Endothelial cell of umbilical vein (primary cell): ENCODE measurements around the gene SIGLEC6. TPM values are rescaled to one million over a fixed set of nuclear protein-coding genes. Genes with fewer than 3 reads are reported as not detected.

ENCODE experiments used
- BruUV-seq: library from RNA; stranded (reverse); fragments of 400-500 nt; replicated peaks from 2 replicates; lab custom pipeline; 2021; lab: Mats Ljungman, UMichigan
- CTCF ChIA-PET: fragments of 300-600, 350-600 bp; sonication (Branson Sonifier 250); formaldehyde crosslinking; loops from one replicate; lab custom pipeline; 2021; ENCODE audit warnings: antibody characterized with exemption, inconsistent platforms; lab: Charles Lee
- POLR2A ChIA-PET: fragments of 300-600, 350-600 bp; sonication (Branson Sonifier 250); formaldehyde crosslinking; loops from one replicate; lab custom pipeline; 2021; ENCODE audit warnings: antibody characterized with exemption, inconsistent platforms; lab: Charles Lee
- DNase-seq: peaks from one replicate; pipeline ENCODE4 v3.0.0-alpha.2; 2011; ENCODE audit warnings: low read depth, low spot score
- FAIRE-seq: peaks from 2 replicates; lab custom pipeline; 2011; peaks lifted over from hg19 to GRCh38; lab: Jason Lieb, UNC
- H2AFZ ChIP-seq: 2 replicates; pipeline ENCODE4 v1.6.0; 2012; ENCODE audit warnings: low read depth, low read length, control low read depth, inconsistent platforms
- H3K27ac ChIP-seq: 2 replicates; pipeline ENCODE4 v1.5.1; 2011; ENCODE audit warnings: low read depth, mild to moderate bottlenecking, control low read depth, low read length, moderate library complexity; ENCODE audit not compliant: insufficient read depth
- H3K27me3 ChIP-seq, 2 experiments: 2 replicates each; pipeline versions ENCODE4 v1.6.0 to v1.6.1; 2011; ENCODE audit warnings: low read length in 2 of 2, mixed read lengths in 1 of 2; ENCODE audit not compliant: control insufficient read depth in 2 of 2, insufficient read depth in 2 of 2
- H3K36me3 ChIP-seq, 2 experiments: 2 replicates in 1 of 2; 3 replicates in 1 of 2; pipeline ENCODE4 v1.5.1; 2011; ENCODE audit warnings: low read length in 2 of 2, mild to moderate bottlenecking in 1 of 2, moderate library complexity in 1 of 2; ENCODE audit not compliant: control insufficient read depth in 2 of 2, insufficient read depth in 2 of 2; ENCODE audit errors: extremely low read depth in 1 of 2
- H3K4me1 ChIP-seq: 3 replicates; pipeline ENCODE4 v1.5.1; 2011; ENCODE audit warnings: mild to moderate bottlenecking, low read length; ENCODE audit not compliant: control insufficient read depth, insufficient read depth; ENCODE audit errors: extremely low read depth
- H3K4me2 ChIP-seq: 2 replicates; pipeline ENCODE4 v1.6.1; 2011; ENCODE audit warnings: low read length, control low read depth, mixed read lengths; ENCODE audit not compliant: insufficient read depth
- H3K4me3 ChIP-seq, 3 experiments: fragments of 200-600 bp in 1 of 3; sonication (generic), shearing (Covaris generic) in 1 of 3; replicated peaks in 1 of 3; 2 replicates each; pipeline ENCODE4 v1.5.1; 2011 to 2016; ENCODE audit warnings: control low read depth in 3 of 3, low read length in 3 of 3, mild to moderate bottlenecking in 2 of 3, inconsistent platforms in 1 of 3, low read depth in 1 of 3, moderate library complexity in 1 of 3; ENCODE audit not compliant: insufficient read depth in 1 of 3
- H3K79me2 ChIP-seq: 2 replicates; pipeline ENCODE4 v1.6.0; 2012; ENCODE audit warnings: low read length, inconsistent platforms; ENCODE audit not compliant: control insufficient read depth, insufficient read depth
- H3K9ac ChIP-seq: replicated peaks from 2 replicates; pipeline ENCODE3; 2011; ENCODE audit warnings: low read length, control low read depth; ENCODE audit not compliant: insufficient read depth; ENCODE audit errors: extremely low read depth
- H3K9me1 ChIP-seq: replicated peaks from 3 replicates; pipeline ENCODE4 v1.6.0; 2011; ENCODE audit warnings: mild to moderate bottlenecking, low read length; ENCODE audit not compliant: control insufficient read depth, insufficient read depth; ENCODE audit errors: extremely low read depth
- H3K9me3 ChIP-seq: replicated peaks from 2 replicates; pipeline ENCODE4 v1.5.1; 2012; ENCODE audit warnings: low read length, inconsistent platforms; ENCODE audit not compliant: control insufficient read depth, insufficient read depth
- H4K20me1 ChIP-seq: replicated peaks from 2 replicates; pipeline ENCODE3; 2011; ENCODE audit warnings: mild to moderate bottlenecking, low read length; ENCODE audit not compliant: control insufficient read depth, insufficient read depth; ENCODE audit errors: extremely low read depth
- EZH2 ChIP-seq: IDR thresholded peaks from 2 replicates; pipeline ENCODE4 v1.6.1; 2012; ENCODE audit warnings: borderline replicate concordance, low read depth, mild to moderate bottlenecking, moderate library complexity, low read length, inconsistent platforms; ENCODE audit not compliant: severe bottlenecking
- FOS ChIP-seq: IDR thresholded peaks from 2 replicates; pipeline ENCODE4 v1.6.1; 2011; ENCODE audit warnings: mild to moderate bottlenecking, low read length, moderate library complexity, borderline replicate concordance; ENCODE audit not compliant: insufficient read depth
- GATA2 ChIP-seq: IDR thresholded peaks from 2 replicates; pipeline ENCODE4 v1.7.0; 2011; ENCODE audit warnings: low read depth, mild to moderate bottlenecking, moderate library complexity, mixed read lengths, low read length; ENCODE audit not compliant: insufficient read length, insufficient read depth
- JUN ChIP-seq: IDR thresholded peaks from 2 replicates; pipeline ENCODE4 v1.6.1; 2011; ENCODE audit warnings: borderline replicate concordance, low read depth; ENCODE audit not compliant: insufficient read length, insufficient read depth
- MYC ChIP-seq: IDR thresholded peaks from one replicate; pipeline ENCODE4 v1.6.1; 2011; ENCODE audit warnings: mild to moderate bottlenecking, low read depth, low read length
- POLR2A ChIP-seq: IDR thresholded peaks from 2 replicates; pipeline ENCODE4 v1.6.1; 2012; ENCODE audit warnings: low read depth, mild to moderate bottlenecking, control low read depth, low read length
- POLR2AphosphoS5 ChIP-seq: IDR thresholded peaks from 2 replicates; pipeline ENCODE4 v1.6.1; 2012; ENCODE audit warnings: low read depth, mild to moderate bottlenecking, control low read depth, low read length, moderate library complexity; ENCODE audit not compliant: insufficient read depth
- dilution Hi-C: fragments of 300-500 bp; cut with MboI; formaldehyde crosslinking; loops from one replicate; pipeline ENCODE4 v1.15.0; 2019; ENCODE audit warnings: low sequenced_read_pairs; ENCODE audit not compliant: extremely low pct_ligation_motif_present
- intact Hi-C: fragments of 100-400 bp; cut with micrococcal nuclease; formaldehyde crosslinking; loops from one replicate; pipeline ENCODE4 v1.10.0; 2022
- polyA plus RNA-seq, 4 experiments: library from polyadenylated mRNA; depleted of rRNA in 3 of 4; stranded (reverse) in 3 of 4; unstranded in 1 of 4; fragments of >200 nt; gene quantifications; 2 replicates each; pipeline versions ENCODE4 v1.2.1 to v1.2.3, GENCODE V29; 2011 to 2012; ENCODE audit warnings: missing spikeins in 1 of 4
- total RNA-seq: library from RNA; stranded (reverse); gene quantifications from 2 replicates; pipeline ENCODE4 v1.2.3, GENCODE V29; 2021
- TF ChIP-seq, protein P1 (sequence below), 2 donors: IDR thresholded peaks; 1 replicate in 1 of 2; 2 replicates in 1 of 2; pipeline ENCODE4 v1.5.1; 2011; ENCODE audit warnings: low read length in 2 of 2, mild to moderate bottlenecking in 2 of 2, moderate library complexity in 2 of 2, control low read depth in 1 of 2, inconsistent platforms in 1 of 2, low read depth in 1 of 2; ENCODE audit not compliant: insufficient read depth in 1 of 2; ENCODE audit errors: extremely low read depth in 1 of 2
- TF ChIP-seq, protein P2 (sequence below): IDR thresholded peaks from 2 replicates; pipeline ENCODE4 v1.6.1; 2011; ENCODE audit not compliant: insufficient read depth, insufficient read length

Gene SIGLEC6
- total and polyA plus RNA-seq, 2 donors (not counting 3 experiments of a cell fraction or from before 2014, with no cell fraction given): not detected

GRCh38 chr19:51539821-51540366, 8.4 kb upstream of the SIGLEC6 start:
- no peak overlapping the region for H3K27ac ChIP-seq
- no peak overlapping the region for H3K4me2 ChIP-seq
- no peaks in the 10 kb centered on the region for H3K79me2 ChIP-seq
- no peaks in the 10 kb centered on the region for H3K4me1 ChIP-seq
- H3K9me1 ChIP-seq: no peaks in the 10 kb centered on the region
- no peaks in the 10 kb centered on the region for H4K20me1 ChIP-seq
- DNase-seq (no peak), FAIRE-seq (peak; percentile 37)
- dilution Hi-C loops: no loop called here
- H3K9ac ChIP-seq: no peak overlapping the region
- intact Hi-C loops: no loop called here
- no peak overlapping the region for H3K4me3 ChIP-seq
- no TSS peak for BruUV-seq
- TF ChIP-seq FOS (no peak), GATA2 (no peak), JUN (no peak), POLR2A (no peak), EZH2 (no peak), MYC (no peak), POLR2AphosphoS5 (no peak)
- TF ChIP-seq, protein P1, sequence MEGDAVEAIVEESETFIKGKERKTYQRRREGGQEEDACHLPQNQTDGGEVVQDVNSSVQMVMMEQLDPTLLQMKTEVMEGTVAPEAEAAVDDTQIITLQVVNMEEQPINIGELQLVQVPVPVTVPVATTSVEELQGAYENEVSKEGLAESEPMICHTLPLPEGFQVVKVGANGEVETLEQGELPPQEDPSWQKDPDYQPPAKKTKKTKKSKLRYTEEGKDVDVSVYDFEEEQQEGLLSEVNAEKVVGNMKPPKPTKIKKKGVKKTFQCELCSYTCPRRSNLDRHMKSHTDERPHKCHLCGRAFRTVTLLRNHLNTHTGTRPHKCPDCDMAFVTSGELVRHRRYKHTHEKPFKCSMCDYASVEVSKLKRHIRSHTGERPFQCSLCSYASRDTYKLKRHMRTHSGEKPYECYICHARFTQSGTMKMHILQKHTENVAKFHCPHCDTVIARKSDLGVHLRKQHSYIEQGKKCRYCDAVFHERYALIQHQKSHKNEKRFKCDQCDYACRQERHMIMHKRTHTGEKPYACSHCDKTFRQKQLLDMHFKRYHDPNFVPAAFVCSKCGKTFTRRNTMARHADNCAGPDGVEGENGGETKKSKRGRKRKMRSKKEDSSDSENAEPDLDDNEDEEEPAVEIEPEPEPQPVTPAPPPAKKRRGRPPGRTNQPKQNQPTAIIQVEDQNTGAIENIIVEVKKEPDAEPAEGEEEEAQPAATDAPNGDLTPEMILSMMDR (IDR thresholded peaks at IDR 0.05; ENCODE audit: extremely low read depth in 1 of 2, insufficient read depth in 1 of 2, low read depth in 1 of 2, low read length in 2 of 2): no peak
- TF ChIP-seq, protein P2, sequence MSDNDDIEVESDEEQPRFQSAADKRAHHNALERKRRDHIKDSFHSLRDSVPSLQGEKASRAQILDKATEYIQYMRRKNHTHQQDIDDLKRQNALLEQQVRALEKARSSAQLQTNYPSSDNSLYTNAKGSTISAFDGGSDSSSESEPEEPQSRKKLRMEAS: no peak
- ChIA-PET POLR2A (no interaction called here), CTCF (interaction anchor here (1.0 to 1.7 kb wide), 2 partner anchors 11 to 117 kb away, joined by 4 read pairs; no protein-coding TSS in a partner anchor)
- peaks cover 3 to 4% of the 10 kb centered on the region in 2 experiments for H3K27me3 ChIP-seq
- H2AFZ ChIP-seq: no peak overlapping the region
- H3K36me3 ChIP-seq: no peaks in the 10 kb centered on the region
- no peaks in the 10 kb centered on the region for H3K9me3 ChIP-seq
